H9 (cell line): Measurements from ENCODE around the gene PLPP7. TPM values are rescaled to one million over a fixed set of nuclear protein-coding genes. Genes with fewer than 3 reads are reported as not detected.
A peak's percentile ranks its signal among the peaks of the same experiment; 100 is the strongest.
"Not testable (repeated sequence)": the region's sequence is repeated elsewhere in the genome, so short reads cannot be mapped to it uniquely, and the experiment has no call there.

ENCODE experiments used
- DNase-seq: peaks from one replicate; pipeline ENCODE4 v3.0.0-alpha.2; 2017
- H2AFZ ChIP-seq: one replicate; pipeline ENCODE4 v1.6.1; 2013; ENCODE audit warnings: mild to moderate bottlenecking, low read length, control low read depth, moderate library complexity
- H2AK5ac ChIP-seq: 2 replicates; pipeline ENCODE4 v1.6.1; 2013; ENCODE audit warnings: low read length, control low read depth, mixed read lengths; ENCODE audit not compliant: insufficient read length
- H2BK120ac ChIP-seq: one replicate; pipeline ENCODE4 v1.6.1; 2013; ENCODE audit warnings: low read depth, mild to moderate bottlenecking, low read length, control low read depth, inconsistent platforms; ENCODE audit not compliant: poor library complexity, severe bottlenecking
- H2BK12ac ChIP-seq: 2 replicates; pipeline ENCODE4 v1.6.1; 2013; ENCODE audit warnings: low read length, control low read depth, mixed read lengths, low read depth; ENCODE audit not compliant: insufficient read length
- H2BK15ac ChIP-seq: 2 replicates; pipeline ENCODE4 v1.6.1; 2013; ENCODE audit warnings: low read depth, low read length, control low read depth
- H2BK20ac ChIP-seq: one replicate; pipeline ENCODE4 v1.6.1; 2013; ENCODE audit warnings: low read depth, mild to moderate bottlenecking, low read length, control low read depth, inconsistent platforms; ENCODE audit not compliant: poor library complexity, severe bottlenecking
- H2BK5ac ChIP-seq: 2 replicates; pipeline ENCODE4 v1.6.1; 2013; ENCODE audit warnings: low read length, control low read depth, mixed read lengths; ENCODE audit not compliant: insufficient read length
- H3K14ac ChIP-seq: 2 replicates; pipeline ENCODE4 v1.6.1; 2013; ENCODE audit warnings: low read length, control low read depth; ENCODE audit not compliant: insufficient read depth
- H3K18ac ChIP-seq: 2 replicates; pipeline ENCODE4 v1.6.1; 2013; ENCODE audit warnings: low read depth, mild to moderate bottlenecking, mixed read lengths, low read length, control low read depth; ENCODE audit not compliant: insufficient read length
- H3K23ac ChIP-seq: 2 replicates; pipeline ENCODE4 v1.6.1; 2013; ENCODE audit warnings: low read length, control low read depth, mixed read lengths, low read depth; ENCODE audit not compliant: insufficient read length
- H3K23me2 ChIP-seq: 2 replicates; pipeline ENCODE4 v1.6.1; 2013; ENCODE audit warnings: low read depth, mild to moderate bottlenecking, mixed read lengths, low read length, control low read depth; ENCODE audit not compliant: insufficient read length, poor library complexity, severe bottlenecking
- H3K27ac ChIP-seq: 2 replicates; pipeline ENCODE4 v1.5.1; 2013; ENCODE audit warnings: low read length, control low read depth, mixed read lengths, low read depth; ENCODE audit not compliant: insufficient read length
- H3K27me3 ChIP-seq: 2 replicates; pipeline ENCODE4 v1.6.1; 2013; ENCODE audit warnings: low read length, control low read depth, inconsistent platforms; ENCODE audit not compliant: insufficient read depth
- H3K4ac ChIP-seq: 2 replicates; pipeline ENCODE4 v1.6.1; 2013; ENCODE audit warnings: low read depth, mild to moderate bottlenecking, control low read depth, inconsistent platforms, low read length, moderate library complexity
- H3K4me1 ChIP-seq: 2 replicates; pipeline ENCODE4 v1.6.1; 2013; ENCODE audit warnings: low read length, control low read depth, inconsistent platforms; ENCODE audit not compliant: insufficient read depth
- H3K4me2 ChIP-seq: 2 replicates; pipeline ENCODE4 v1.6.1; 2013; ENCODE audit warnings: low read length, control low read depth, mixed read lengths; ENCODE audit not compliant: insufficient read length, insufficient read depth
- H3K56ac ChIP-seq: 2 replicates; pipeline ENCODE4 v1.6.1; 2013; ENCODE audit warnings: low read depth, mild to moderate bottlenecking, mixed read lengths, low read length, control low read depth; ENCODE audit not compliant: insufficient read length
- H3K79me1 ChIP-seq: 2 replicates; pipeline ENCODE4 v1.6.1; 2013; ENCODE audit warnings: low read depth, mild to moderate bottlenecking, moderate library complexity, low read length, control low read depth, inconsistent platforms; ENCODE audit not compliant: insufficient read depth, poor library complexity, severe bottlenecking
- H3K79me2 ChIP-seq: 2 replicates; pipeline ENCODE4 v1.6.1; 2013; ENCODE audit warnings: low read length, control low read depth, inconsistent platforms; ENCODE audit not compliant: insufficient read depth
- H3K9ac ChIP-seq: 2 replicates; pipeline ENCODE4 v1.6.1; 2013; ENCODE audit warnings: low read length, control low read depth, mixed read lengths; ENCODE audit not compliant: insufficient read length; ENCODE audit errors: extremely low read depth
- H3K9me3 ChIP-seq: one replicate; pipeline ENCODE4 v1.6.1; 2013; ENCODE audit warnings: low read depth, low read length, inconsistent platforms; ENCODE audit not compliant: control insufficient read depth
- H3T11ph ChIP-seq: one replicate; pipeline ENCODE4 v1.6.1; 2013; ENCODE audit warnings: mild to moderate bottlenecking, low read length, control low read depth, inconsistent platforms
- H4K20me1 ChIP-seq: one replicate; pipeline ENCODE4 v1.6.1; 2013; ENCODE audit not compliant: control insufficient read depth, insufficient read length, insufficient read depth
- H4K5ac ChIP-seq: 2 replicates; pipeline ENCODE4 v1.6.1; 2013; ENCODE audit warnings: low read depth, mild to moderate bottlenecking, mixed read lengths, low read length, control low read depth; ENCODE audit not compliant: insufficient read length
- H4K8ac ChIP-seq: replicated peaks from 2 replicates; pipeline ENCODE4 v1.6.1; 2013; ENCODE audit warnings: low read length, control low read depth, mixed read lengths, low read depth; ENCODE audit not compliant: insufficient read length
- H4K91ac ChIP-seq: 2 replicates; pipeline ENCODE4 v1.6.1; 2013; ENCODE audit warnings: low read depth, mild to moderate bottlenecking, moderate library complexity, mixed read lengths, low read length, control low read depth; ENCODE audit not compliant: insufficient read length
- H3K27ac Mint-ChIP-seq, 3 experiments: 2 replicates in 2 of 3; 3 replicates in 1 of 3; pipeline ENCODE4 v1.8.0; 2020 to 2021; ENCODE audit warnings: mixed read lengths in 3 of 3, mild to moderate bottlenecking in 1 of 3, moderate library complexity in 1 of 3
- H3K27me3 Mint-ChIP-seq: 2 replicates; pipeline ENCODE4 v1.8.0; 2021; ENCODE audit warnings: low read depth, mild to moderate bottlenecking, moderate library complexity, mixed read lengths
- H3K36me3 Mint-ChIP-seq, 3 experiments: 2 replicates in 2 of 3; 3 replicates in 1 of 3; pipeline ENCODE4 v1.8.0; 2020 to 2021; ENCODE audit warnings: low read depth in 3 of 3, mixed read lengths in 3 of 3; ENCODE audit not compliant: insufficient read depth in 1 of 3
- H3K4me1 Mint-ChIP-seq, 2 experiments: 2 replicates each; pipeline ENCODE4 v1.8.0; 2020; ENCODE audit warnings: mixed read lengths in 2 of 2
- H3K4me3 Mint-ChIP-seq, 2 experiments: 2 replicates in 1 of 2; 3 replicates in 1 of 2; pipeline ENCODE4 v1.8.0; 2020 to 2021; ENCODE audit warnings: mild to moderate bottlenecking in 2 of 2, mixed read lengths in 2 of 2, moderate library complexity in 1 of 2
- H3K9me3 Mint-ChIP-seq, 2 experiments: 2 replicates in 1 of 2; 3 replicates in 1 of 2; pipeline ENCODE4 v1.8.0; 2020; ENCODE audit warnings: mild to moderate bottlenecking in 2 of 2, mixed read lengths in 2 of 2, moderate library complexity in 1 of 2
- CTCF ChIP-seq: fragments of 200-600 bp; sonication (generic); conservative IDR thresholded peaks from 3 replicates; pipeline ENCODE4 v1.8.0; 2021; ENCODE audit warnings: antibody characterized with exemption, mild to moderate bottlenecking
- WGBS: extraction: QIAGEN DNeasy Blood & Tissue Kit; methylation state at CpG from one replicate; pipeline ENCODE4 v1.1.7; 2013; ENCODE audit warnings: missing lambda C conversion rate, low lambda C conversion rate, mixed read lengths; ENCODE audit not compliant: insufficient read length; ENCODE audit errors: extremely low coverage; 5-methylcytosine and 5-hydroxymethylcytosine counted together
- total RNA-seq: library from RNA; stranded (reverse); gene quantifications from 2 replicates; pipeline ENCODE4 v1.2.1, GENCODE V29; 2021

PLPP7 gene
- total RNA-seq, 1 experiment from 2014 or later: 1.9 TPM

- TF ChIP-seq CTCF: no peak
- Histone ChIP-seq H3K27me3 (no peaks in the 10 kb centered on the region), H4K8ac (no peak overlapping the region), H3K23me2 (no peaks in the 10 kb centered on the region), H2BK120ac (no peak overlapping the region), H2AK5ac (no peak overlapping the region), H2BK12ac (no peak overlapping the region), H3K79me2 (no peaks in the 10 kb centered on the region), H4K20me1 (no peaks in the 10 kb centered on the region), H3K56ac (no peak overlapping the region), H4K5ac (no peak overlapping the region), H2BK20ac (no peak overlapping the region), H3T11ph (no peak overlapping the region), H2BK15ac (no peak overlapping the region), H2BK5ac (no peak overlapping the region), H3K9me3 (no peaks in the 10 kb centered on the region), H2AFZ (no peak overlapping the region), H3K4ac (no peak overlapping the region), H3K14ac (no peak overlapping the region), H3K18ac (no peak overlapping the region), H4K91ac (no peak overlapping the region), H3K9ac (no peak overlapping the region), H3K23ac (no peak overlapping the region), H3K4me2 (no peak overlapping the region), H3K27ac (no peak overlapping the region), H3K4me1 (no peaks in the 10 kb centered on the region), H3K79me1 (no peaks in the 10 kb centered on the region)
- Mint-ChIP-seq H3K4me3 (no peak overlapping the region), H3K27me3 (peaks cover 11% of the 10 kb centered on the region), H3K36me3 (no peaks in the 10 kb centered on the region; a peak in 1 of 7 replicates), H3K9me3 (no peaks in the 10 kb centered on the region), H3K27ac (peak overlapping the region in 1 of 3 experiments; percentile 90; a peak in 1 of 7 replicates), H3K4me1 (peaks cover 14 to 22% of the 10 kb centered on the region in 2 experiments)
- no peak for DNase-seq
- no CpG with 5 or more reads among the region's 16 CpGs for WGBS
Observed at GRCh38 chr9:131337131-131337848, 47.8 kb downstream of the PLPP7 start.

- not testable (repeated sequence) for H4K20me1 ChIP-seq, H3K4me3 Mint-ChIP-seq, H3K23me2 ChIP-seq, H4K5ac ChIP-seq, H3K27ac Mint-ChIP-seq, H3K14ac ChIP-seq, H4K8ac ChIP-seq, H2AFZ ChIP-seq, H3K79me2 ChIP-seq, H3K9ac ChIP-seq, H3K4ac ChIP-seq, H2BK5ac ChIP-seq, H3K9me3 Mint-ChIP-seq, DNase-seq, H3K56ac ChIP-seq, H3K23ac ChIP-seq, H2BK15ac ChIP-seq, H3K27me3 ChIP-seq, H3K79me1 ChIP-seq, H3K18ac ChIP-seq, H4K91ac ChIP-seq, H2BK20ac ChIP-seq, H3K4me1 ChIP-seq, H3K4me2 ChIP-seq, H2AK5ac ChIP-seq, H2BK12ac ChIP-seq, H3K9me3 ChIP-seq, H2BK120ac ChIP-seq, H3T11ph ChIP-seq, H3K36me3 Mint-ChIP-seq, H3K27ac ChIP-seq
- Mint-ChIP-seq H3K27me3 (peaks cover 15% of the 10 kb centered on the region), H3K4me1 (peaks cover 14 to 19% of the 10 kb centered on the region in 2 experiments)
- WGBS: no CpG with 5 or more reads among the region's 5 CpGs
Observed at GRCh38 chr9:131339212-131339611, 49.7 kb downstream of the PLPP7 start.
